ENCODE measurements around the gene TSPOAP1.
A peak's percentile ranks its signal among the peaks of the same experiment; 100 is the strongest.

The TSPOAP1 gene

DNA sequence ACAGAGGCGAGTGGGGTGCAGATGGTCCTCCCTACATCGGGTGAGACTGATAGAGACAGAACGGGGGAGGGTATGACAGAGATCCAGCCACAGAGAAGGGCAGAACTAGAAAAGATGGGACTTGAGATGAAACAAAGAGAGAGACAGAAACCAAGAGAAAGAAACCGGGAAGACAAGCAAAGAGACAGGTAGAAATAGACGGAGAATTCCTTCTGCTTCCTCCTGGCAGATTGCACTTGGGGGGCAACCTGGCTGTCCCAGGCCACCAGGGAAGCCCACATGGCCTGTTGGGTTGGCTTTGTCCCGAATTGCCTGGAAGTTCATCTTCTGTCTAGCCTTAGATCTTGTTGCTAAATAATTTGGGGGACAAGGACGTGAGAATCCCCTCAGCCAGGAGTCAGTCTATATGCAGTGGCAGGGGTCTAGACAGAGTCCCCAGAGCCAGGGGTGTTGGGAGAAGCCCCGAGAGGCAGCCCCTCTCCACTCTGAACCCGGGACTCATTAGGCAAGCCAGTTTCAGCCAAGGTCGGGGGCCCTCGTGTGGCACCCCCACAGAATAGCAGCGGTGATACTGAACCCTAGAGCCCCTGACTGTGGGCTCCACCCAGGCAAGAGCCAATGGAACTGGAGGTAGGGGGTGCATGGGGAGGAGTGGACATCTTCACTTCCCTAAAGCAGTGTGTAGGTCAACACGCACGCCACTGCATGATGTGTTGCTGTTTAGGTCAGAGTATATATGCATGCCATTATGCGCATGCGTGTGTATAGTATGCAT lies 627 bp upstream of the TSPOAP1 start:
- FAIRE-seq: no peak

DNA sequence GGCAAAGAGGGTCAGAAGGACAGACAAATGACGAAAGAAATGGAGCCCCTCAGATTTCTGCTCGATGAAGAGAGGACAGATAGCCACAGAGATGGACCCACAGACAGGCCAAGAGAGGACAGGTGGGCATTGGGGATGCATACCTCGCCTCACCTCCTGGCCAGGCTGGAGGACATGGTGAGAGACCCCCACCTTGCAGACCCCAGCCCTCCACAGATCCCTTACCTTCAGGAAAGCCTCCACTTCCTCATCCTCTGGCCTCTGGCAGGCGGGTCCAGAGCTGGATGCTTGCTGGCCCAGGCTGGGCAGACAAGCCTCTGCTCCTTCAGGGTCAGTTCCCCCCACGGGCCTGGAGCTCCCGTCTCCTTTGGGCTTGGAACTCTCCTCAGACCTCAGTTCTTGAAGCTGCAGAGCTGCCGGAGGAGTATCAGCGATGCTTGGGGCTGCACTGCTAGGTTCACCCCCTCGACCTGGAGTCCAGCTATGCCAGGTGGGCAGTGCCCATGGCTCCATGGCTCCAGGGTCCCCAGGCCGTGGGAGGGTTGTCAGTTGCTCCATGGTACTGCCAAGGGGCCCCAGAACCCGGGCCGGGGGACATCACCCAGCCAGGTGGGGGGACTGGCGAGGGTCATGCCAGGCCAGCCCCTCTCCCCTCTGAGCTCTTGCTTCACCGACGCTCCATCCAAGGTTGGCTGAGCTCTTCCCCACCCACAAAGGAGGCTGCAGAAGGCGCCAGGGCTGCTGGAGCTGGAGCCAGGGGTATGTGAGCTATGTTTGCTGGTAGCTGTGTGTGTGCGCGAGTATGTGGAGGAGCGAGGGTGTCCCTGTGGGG lies 1.0 kb downstream of the TSPOAP1 start:
- no peak for FAIRE-seq

DNA sequence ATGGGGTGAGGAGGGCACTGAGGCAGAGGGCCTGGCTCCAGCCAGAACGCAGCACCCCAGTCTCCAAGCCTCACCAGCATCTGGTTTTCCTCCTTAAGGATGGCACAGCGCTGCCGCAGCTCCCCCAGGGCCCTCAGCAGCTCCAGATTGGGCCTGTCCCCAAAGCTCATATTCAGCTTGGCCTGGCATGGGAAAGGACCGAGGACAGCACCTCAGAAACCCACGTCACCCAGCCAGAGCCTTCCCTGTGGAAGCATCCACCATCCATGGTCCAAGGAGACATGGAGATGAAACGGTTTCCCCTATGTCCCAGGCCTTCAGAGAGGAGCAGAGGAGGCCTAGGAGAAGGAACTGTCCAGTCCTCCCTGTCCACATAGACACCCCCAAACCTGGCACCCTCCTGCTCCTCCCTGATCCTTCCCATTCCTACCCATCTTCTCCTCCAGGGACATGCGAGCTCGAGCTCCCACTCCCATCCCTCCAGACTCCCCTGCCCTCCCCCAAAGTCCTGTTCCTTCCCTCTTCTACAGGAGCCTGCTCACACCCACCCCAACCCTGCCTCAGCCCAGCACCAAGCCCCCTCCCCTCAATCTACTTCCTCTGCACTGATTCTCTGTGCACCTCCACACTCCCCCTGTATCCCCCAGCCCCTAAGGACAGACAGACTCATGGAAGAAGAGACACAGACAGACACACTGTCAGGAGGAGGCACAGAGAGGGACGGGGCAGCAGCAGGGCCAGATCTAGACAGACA lies 1.8 kb downstream of the TSPOAP1 start:
- FAIRE-seq: no peak

DNA sequence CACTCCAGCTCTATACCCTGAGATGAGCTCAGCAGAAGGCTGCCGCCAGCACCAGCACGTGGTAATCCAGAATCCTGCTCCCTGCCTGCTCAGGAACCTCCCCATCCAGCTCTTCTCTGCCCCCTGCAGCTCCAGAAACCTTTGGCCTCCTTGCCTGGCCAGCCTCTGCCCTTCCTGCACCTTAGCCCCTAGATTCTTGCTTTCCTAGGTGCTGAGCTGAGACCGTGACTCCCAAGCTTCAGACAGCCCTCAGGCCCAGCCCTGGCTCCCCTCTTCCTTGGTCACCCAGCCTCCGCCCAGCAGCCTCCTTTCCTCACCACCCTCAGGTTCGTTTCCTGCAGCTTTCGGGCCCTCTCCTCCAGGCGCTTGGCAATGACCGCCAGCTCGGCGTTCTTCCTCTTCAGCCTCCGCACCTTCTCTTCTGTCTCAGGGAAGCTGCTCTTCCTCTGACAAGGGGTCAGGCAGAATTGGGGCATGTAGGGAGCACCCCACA lies 2.6 kb downstream of the TSPOAP1 start:
- no peak for FAIRE-seq

DNA sequence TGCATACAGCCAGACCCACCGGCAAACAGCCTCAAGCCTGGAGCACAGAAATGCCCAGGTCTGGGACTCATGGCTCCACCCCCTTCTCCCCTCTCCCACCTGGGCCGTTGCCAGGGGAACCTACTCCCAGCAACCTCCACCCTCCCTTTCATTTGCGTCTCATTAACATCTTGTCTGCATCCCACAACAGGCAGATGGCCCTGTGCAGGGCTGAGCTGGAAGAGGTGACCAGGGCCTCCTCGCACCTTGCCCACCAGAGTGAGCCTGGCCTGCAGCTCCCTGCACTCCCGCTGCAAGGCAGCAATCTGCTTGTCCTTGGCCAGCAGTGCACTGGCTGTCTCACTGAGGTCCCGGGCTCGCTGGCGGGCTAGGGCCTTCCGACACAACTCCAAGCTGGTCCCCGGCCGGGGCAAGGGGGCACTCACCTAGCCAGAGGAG lies 3.3 kb downstream of the TSPOAP1 start:
- FAIRE-seq: no peak

DNA sequence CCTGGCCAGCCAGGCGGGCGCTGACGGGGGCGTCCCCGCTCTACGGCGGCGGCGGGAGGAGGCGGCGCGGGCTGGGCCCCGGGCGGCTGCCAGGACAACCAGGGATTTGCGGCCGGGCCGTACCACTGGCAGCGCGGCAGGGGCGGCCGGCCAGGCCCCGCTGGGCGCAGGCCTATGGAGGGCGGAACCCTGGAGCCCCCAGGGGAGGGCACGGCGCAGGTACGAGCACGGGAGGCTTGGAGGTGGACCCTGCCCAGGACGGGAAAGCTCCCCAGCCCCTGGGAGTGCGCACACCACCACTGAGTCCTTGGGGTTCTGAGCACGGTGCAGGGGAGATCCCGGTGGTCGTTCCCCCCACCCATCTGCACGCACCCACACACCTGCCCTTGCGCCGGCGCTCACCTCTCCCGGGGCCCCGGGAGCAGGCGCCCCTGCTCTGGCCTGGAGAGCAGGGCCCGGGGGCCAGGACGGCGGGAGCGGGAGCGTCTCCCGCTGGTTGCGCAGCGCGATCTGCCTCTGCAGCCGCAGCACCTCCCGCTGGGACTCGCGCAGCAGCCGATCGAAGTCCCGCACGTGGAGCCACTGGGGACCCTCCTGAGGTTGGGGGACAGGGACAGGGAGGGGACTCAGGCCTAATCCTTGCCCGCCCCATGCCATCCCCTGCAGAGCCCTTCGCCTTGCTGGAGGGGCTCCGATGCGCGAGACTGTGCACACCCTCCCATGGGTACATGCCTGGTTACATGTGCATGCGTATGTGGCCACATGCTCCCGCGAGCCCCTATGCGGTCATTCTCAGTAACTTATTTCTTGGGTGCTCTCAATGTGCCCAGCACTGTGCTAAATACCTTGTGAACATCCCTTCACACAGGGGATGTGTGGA lies 3.9 kb downstream of the TSPOAP1 start:
- no peak for FAIRE-seq

DNA sequence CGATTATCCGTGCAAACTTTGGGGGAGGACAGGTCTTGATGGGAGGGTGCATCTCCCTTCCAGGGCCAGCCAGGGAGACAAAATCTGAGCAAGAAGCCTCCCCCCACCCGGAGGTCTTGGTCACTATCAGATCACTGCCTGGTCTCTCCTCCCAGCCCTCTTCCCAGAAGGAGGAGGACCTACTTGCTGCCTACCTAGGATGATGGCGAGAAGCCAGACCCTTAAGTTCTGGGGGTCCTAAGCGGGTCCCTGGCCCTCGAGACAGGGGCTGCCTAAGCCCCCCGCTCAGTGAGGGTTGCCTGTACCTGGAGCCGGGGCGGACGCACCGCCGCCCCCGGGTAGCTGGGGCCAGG lies 4.6 kb downstream of the TSPOAP1 start:
- no peak for FAIRE-seq

DNA sequence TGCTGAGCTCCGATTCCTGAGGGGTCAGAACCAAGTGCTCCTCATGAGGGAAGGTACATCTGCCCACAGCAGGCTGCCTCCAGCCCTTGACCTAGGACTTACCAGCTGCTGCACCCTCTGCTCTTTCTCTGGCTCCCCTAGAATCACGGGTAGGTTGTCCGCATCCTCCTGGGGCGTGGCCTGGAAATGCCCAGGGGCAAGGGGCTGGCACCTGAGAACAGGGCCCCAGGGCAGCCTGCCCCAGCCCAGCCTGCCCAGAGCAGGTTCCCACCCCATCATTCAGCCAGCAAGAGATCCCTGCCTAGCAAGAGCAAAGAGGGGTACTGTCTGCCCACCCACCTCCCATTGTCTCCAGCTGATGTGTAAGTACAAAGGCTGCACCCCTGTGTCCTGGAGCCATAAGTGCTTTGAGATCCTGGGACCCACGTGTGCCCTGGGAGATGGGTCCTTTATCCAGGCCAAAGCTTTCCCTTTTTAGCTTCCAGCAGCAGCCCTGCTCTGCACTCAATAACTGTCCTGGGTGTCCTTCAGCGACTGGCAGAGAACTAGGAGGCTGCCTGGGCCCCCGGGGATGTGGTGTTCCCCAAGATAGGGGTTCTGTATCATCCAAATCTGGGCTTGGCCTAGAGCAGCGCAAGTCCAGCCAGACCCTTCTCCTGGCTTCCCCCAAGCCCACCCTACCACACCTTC lies 5.1 kb downstream of the TSPOAP1 start:
- FAIRE-seq: no peak

DNA sequence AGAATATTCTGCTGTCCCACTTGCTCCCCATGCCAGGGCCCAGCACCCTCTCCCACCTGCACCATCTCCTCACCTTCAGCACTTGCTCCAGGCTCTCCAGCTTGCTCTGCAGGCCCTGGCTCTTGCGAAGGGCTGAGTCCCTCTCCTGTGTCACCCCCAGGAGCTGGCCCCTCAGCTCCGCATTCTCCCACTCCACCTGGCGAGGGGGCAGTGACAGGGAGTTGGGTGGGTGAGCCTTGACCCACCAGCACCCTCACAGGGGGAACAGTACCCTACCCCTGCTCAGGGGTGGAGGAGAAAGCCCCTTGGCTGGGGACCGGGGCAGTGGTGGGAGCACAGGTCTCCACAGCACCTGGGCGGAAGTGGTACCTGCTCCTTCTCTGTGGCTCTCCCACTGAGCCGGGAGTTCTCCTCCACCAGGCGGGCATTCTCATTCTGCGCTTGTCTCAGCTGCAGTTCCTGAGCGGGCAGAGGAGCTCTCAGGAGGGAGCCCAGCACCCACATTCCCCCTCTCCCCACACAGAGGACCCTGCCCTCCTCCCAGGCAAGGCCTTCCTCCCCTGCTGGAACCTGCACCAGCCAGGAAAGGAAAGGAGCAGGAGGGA lies 5.9 kb downstream of the TSPOAP1 start:
- no peak for FAIRE-seq

DNA sequence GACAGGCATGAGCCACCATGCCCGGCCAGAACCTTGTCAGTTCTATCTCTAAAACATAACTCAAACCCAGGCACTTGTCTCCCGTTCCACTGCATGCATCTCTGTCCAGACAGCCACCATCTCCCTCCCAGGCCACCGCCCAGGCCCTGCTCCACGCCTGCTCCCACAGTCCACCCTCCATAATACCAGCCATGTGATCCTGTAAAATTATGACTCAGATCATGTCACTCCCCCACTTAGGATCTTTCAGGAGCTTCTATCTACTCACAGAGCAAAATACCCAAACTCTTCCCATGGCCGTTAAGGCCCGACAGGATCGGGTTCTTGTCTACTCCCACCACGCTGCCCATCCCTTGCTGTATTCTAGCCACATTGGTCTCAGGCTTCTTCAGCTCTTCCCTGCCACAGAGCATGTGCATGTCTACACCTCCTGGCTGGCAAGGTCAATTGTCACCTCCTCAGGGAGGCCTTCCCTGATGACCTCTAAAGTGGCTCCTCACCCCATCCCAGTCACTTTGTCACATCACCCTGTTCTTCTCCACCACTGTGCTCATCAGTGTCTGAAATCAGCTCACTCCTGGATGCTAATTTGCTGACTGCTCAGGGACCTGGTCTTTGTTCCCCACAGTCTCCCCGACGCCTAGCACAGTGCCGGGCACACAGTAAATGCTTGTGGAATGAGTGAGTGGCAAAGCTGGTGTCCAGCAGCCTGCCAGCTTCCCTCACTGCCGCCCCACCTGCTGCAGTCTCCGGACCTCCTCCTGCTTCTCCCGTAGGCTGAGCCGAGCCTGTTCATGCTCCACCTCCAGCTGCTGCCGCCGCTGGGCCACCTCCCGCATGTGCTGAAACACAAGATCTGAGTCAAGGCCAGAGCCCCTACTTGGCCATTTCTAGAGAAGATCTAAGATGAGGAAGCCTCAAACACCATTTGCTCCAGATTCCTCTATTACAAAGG lies 6.7 kb downstream of the TSPOAP1 start:
- no peak for FAIRE-seq

DNA sequence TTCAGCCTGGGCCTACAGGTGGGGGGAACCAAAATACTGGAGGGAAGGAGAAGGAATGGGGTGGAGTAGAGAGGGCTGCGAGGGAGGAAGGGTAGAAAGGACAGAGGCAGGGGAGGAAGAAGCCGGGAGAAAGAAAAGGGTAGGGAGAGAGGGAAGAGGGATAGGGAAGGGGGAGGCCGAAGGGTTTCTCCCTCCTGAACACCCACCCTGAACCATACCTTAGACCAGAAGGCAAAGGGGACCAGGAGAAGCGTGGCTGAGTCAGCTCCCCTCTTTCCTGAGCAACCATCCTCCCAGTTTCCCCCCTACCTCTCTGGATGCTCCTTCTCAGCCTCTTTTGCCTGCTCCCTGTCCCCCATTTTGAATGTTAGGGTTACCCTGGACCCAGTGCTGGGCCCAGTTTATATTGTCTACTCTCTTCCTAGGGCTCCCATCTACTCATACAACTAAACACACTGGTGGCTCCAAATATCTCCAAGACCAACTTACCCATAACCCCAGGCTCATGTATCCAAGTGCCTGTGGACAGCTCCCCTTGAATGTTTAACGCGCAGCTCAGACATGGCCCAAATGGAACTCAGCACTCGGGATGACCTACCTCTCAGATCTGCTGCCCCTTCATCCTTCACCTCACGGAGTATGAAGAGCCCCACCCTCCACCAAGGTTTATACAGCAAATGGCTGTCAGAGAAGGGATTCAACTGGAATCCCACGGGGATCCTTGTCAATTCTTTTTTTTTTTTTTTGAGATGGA lies 7.8 kb downstream of the TSPOAP1 start:
- no peak for FAIRE-seq

DNA sequence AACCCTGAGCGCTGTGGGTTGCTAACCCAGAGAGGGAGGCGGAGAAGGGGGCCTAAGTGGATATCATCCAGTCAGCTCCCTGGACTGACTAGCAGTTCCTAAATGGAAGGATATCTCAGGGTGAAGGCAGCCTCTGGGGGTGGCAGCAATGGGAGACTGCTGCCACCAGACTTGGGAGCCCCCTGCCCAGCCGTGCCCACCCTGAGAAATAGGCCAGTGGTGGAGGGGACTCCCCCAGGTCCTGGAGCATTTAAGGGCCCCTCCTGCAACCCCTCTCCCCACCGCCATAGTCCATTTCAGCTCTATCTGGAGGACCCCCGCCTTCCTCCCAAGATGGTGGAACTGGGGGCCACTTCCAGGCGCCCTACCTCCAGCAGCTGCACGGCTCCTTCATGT lies 8.4 kb downstream of the TSPOAP1 start:
- no peak for FAIRE-seq

DNA sequence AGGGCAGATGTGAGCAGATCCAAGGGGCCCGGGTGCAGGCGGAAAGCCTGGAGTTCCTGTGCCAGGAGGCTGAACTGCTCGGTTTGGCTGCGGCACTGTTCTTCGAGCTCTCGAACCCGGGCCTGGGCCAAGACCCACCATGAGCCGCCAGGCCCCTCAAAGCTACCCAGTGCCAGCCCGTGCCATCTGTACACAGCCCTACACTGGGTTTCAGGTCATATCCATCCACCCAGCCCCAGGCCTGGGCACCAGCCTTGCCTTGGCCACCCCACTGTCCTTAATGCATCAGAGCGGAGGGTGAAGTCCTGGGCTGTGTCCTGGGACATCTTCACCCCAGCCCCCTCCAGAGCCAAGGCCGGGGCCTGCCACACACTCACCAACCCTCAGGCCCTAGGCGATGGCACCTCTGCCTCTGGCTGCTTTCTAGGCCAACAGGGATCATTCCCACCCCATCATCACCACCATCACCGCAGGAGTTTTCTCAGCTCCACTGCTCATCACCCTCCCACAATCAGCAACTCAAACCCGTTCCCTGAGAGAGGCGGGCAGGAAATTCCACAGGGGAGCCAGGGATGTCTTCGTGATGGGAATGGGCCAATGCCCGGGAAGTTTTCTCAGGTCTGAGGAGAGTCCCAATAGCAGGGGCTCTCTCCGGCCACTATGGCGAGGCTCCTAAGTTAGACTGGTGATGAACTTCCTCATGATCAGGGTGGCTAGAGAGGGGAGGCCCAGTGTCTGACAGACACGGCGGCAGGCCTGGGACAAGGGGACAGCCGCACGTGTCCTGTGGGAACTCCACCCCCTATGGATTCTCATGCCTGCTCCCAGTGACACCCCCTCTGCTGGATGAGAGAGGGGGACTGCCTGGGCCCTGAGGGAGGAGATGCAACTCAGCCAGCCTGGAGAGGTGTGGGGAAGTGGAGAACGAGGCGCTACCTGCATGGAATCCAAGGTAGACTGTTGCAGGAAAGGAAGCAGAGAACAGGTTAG lies 9.1 kb downstream of the TSPOAP1 start:
- FAIRE-seq: no peak

DNA sequence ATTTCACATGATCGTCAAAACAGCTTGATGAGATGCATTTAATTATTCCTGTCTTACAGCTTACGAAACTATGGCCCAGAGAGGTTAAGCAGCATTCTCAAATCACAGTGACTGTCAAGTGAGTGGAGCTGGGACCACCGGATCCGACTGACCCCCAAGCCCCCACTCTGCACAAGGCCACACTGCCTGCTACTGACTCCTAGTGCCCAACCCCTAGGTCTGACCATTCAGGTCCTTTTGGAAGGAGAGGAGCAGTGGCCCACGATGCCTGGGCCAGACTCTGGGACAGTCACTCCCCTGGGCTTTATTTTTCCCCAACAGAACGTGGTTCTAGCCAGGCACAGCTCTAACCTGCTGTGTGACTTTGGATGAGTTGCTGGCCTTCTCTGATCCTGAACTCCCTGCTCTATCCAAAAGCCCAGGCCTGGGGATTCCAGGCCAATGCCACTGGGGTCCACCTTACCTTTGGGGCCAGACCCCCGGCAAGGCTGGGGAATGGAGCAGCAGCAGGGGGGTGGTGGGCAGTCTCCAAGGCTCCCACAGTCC lies 9.9 kb downstream of the TSPOAP1 start:
- FAIRE-seq: no peak

DNA sequence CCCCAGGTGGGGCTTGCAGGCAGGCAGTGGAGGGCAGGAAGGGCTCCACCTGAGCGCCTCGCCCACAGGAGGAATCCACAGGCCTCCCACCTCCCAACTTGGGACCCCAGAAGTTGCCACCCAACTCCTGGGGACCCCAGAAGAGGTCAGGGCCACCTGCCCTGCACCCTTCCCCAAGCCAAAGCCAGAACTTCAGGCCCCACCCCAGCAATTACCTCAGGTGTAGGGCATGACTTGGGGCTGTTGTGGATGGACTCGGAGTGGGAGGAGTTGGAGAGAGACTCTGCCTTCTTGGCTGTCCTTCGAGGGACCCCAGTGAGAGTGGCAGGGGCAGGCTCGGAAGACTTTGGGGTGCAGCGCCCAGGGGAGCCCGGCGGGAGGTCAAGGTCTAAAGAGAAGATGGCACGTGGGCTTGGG lies 10.5 kb downstream of the TSPOAP1 start:
- no peak for FAIRE-seq

DNA sequence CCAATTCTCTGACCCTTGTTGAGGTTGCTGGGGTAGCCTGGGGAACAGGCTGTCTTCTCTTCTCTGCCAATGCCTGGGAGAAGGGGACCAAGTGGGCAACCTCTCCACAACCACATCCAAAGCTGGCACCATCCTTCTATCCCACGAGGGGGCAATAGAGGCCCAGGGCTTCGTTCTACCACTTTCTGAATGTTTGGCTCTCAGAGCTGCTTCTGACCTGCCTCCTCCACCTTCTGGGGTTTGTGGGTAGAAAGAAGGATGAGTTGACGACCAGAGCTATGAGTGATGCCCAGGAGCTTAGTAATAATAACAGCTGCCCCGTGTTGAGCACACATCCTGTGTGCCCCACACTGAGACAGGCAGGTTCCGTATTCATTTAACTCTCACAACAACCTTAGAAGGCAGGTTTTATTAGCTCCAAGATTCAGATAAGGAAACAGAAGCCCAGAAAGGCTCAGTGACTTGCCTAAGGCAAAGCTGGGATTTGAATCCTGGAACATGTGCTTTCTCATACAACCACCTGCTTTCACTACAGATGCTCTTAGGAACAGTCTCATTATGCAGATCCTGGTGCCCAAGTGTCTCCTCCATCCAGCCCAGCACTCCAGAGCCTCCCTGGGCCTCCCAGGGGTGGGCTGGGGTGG lies 11.1 kb downstream of the TSPOAP1 start:
- peak; percentile 3 for FAIRE-seq
